ENCODE measurements around the gene PTPRD. TPM values are rescaled to one million over a fixed set of nuclear protein-coding genes. Genes with fewer than 3 reads are reported as not detected.

PTPRD gene
- total RNA-seq, 1 donor from 2014 or later, result 139 TPM

DNA sequence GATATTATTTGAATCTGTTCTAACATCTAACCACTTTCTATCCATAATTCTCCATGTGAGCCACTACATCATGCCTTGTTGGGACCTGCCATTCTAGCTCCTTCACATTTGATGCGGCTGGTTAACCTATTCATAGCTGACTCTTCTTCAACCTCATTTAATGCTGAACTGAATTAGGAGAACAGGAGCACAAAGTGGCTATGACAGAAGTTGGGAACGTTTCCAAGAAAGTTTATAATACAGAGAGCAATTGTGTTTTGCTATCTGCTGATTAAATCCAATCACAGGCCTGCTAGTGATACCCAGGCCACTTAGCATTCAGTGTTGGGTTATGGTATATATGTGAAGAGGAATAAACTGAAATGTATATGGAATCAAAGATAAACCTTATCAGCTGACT, 440.3 kb downstream of the PTPRD start:
- no peaks in the 10 kb centered on the region for H3K27me3 Mint-ChIP-seq (ENCODE audit: low read depth)
- H3K4me1 Mint-ChIP-seq, result no peaks in the 10 kb centered on the region
- no peak overlapping the region for H3K4me3 Mint-ChIP-seq

DNA sequence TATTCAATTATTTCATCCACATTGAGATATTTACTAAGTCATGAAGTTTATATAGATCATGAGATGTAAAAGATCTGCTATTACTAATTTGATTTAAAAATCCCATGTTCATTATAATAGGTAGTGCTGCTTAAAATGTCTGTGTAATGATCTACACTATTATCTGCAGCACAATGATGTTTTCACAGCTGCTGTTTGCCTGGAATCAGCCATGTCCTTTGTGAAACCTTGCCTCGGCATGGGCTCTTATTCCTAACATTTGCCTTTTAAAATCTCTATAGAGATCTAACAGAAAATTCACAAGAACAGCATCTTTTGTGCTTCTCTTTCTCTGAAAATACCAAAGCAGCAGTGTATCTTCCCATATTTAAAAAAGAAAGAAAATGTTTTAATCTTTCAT, 444.6 kb downstream of the PTPRD start:
- TF ChIP-seq CTCF (conservative IDR thresholded peaks at IDR 0.05), result no peak
- DNase-seq (ENCODE audit: low read depth, low spot score), result no peak
- Mint-ChIP-seq H3K36me3 (ENCODE audit: low read depth) (no peaks in the 10 kb centered on the region), H3K9me3 (peaks cover 2% of the 10 kb centered on the region), H3K4me1 (no peaks in the 10 kb centered on the region), H3K4me3 (no peak overlapping the region), H3K27ac (ENCODE audit: unreplicated experiment) (no peak overlapping the region), H3K27me3 (ENCODE audit: low read depth) (no peaks in the 10 kb centered on the region)

More for the DNA sequence above, 440.3 kb downstream of the PTPRD start:
- DNase-seq (ENCODE audit: low read depth, low spot score), result no peak
- peaks cover 2% of the 10 kb centered on the region for H3K9me3 Mint-ChIP-seq
- no peak for TF ChIP-seq CTCF (conservative IDR thresholded peaks at IDR 0.05)
- no peaks in the 10 kb centered on the region for H3K36me3 Mint-ChIP-seq (ENCODE audit: low read depth)
- no peak overlapping the region for H3K27ac Mint-ChIP-seq (ENCODE audit: unreplicated experiment)

- Mint-ChIP-seq H3K4me3 (no peak overlapping the region), H3K27me3 (ENCODE audit: low read depth) (no peaks in the 10 kb centered on the region), H3K4me1 (peaks cover 3% of the 10 kb centered on the region), H3K27ac (ENCODE audit: unreplicated experiment) (no peak overlapping the region), H3K36me3 (ENCODE audit: low read depth) (no peaks in the 10 kb centered on the region), H3K9me3 (no peaks in the 10 kb centered on the region)
- TF ChIP-seq CTCF (conservative IDR thresholded peaks at IDR 0.05), result no peak
- DNase-seq (ENCODE audit: low read depth, low spot score), result no peak
These were observed 464.0 kb downstream of the PTPRD start for GRCh38 chr9:10148796-10149195.

DNA sequence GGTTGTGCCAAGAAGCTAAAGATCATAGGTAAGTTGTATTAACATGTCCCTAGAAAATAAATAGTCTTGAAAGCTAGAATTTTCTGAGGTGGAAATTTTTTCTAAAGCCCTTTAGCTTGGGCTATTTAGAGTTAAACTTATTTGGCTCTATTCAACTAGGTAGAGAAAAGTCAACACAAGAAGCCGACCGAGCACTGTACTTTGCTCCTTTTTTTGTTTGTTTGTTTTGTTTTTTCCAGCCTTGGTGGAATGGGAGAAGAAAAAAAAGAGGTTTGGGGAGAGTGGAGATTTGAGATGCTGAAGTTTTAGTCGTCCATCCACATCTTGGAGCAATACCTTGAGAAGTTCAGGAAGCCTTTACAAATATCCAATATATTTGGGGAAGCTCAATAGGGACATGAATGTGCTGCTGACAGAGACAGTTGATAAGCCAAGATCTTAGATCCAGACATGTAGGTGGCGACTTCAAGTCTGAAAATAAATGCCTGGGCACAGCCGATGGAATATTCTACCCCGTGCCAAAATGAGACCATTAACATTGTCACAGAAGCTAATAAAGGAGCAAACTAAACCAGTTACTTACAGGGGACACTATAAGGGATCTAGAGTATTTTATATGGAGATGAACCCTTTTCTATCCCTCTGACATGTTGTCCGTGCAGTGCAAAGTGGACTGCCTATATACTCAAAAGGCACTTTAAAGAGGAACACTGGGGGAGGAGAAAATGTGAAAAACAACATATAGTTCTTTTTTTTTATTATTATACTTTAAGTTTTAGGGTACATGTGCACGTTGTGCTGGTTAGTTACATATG, 466.1 kb downstream of the PTPRD start:
- no peaks in the 10 kb centered on the region for H3K36me3 Mint-ChIP-seq (ENCODE audit: low read depth)
- no peaks in the 10 kb centered on the region for H3K27me3 Mint-ChIP-seq (ENCODE audit: low read depth)
- H3K4me1 Mint-ChIP-seq, result peaks cover 3% of the 10 kb centered on the region
- TF ChIP-seq CTCF (conservative IDR thresholded peaks at IDR 0.05), result no peak
- no peak overlapping the region for H3K4me3 Mint-ChIP-seq
- DNase-seq (ENCODE audit: low read depth, low spot score), result no peak
- no peaks in the 10 kb centered on the region for H3K9me3 Mint-ChIP-seq
- H3K27ac Mint-ChIP-seq (ENCODE audit: unreplicated experiment), result no peak overlapping the region

- no peaks in the 10 kb centered on the region for H3K9me3 Mint-ChIP-seq
- H3K27ac Mint-ChIP-seq (ENCODE audit: unreplicated experiment), result no peak overlapping the region
- H3K4me3 Mint-ChIP-seq, result no peak overlapping the region
- H3K36me3 Mint-ChIP-seq (ENCODE audit: low read depth), result no peaks in the 10 kb centered on the region
- TF ChIP-seq CTCF (conservative IDR thresholded peaks at IDR 0.05), result no peak
- no peaks in the 10 kb centered on the region for H3K27me3 Mint-ChIP-seq (ENCODE audit: low read depth)
- no peak for DNase-seq (ENCODE audit: low read depth, low spot score)
- peaks cover 3% of the 10 kb centered on the region for H3K4me1 Mint-ChIP-seq
These were observed 468.4 kb downstream of the PTPRD start for GRCh38 chr9:10144355-10144754.

Data from neural crest cell (in vitro differentiated cells).